SK-N-SH (cell line): Measurements from ENCODE around the gene GANC.

Source experiments
- CHD2 ChIP-seq: fragments of 150-350 bp; IDR thresholded peaks from 2 replicates; pipeline ENCODE4 v1.6.1; 2018; ENCODE audit warnings: low read length; ENCODE audit not compliant: partially characterized antibody
- SMC3 ChIP-seq: IDR thresholded peaks from 2 replicates; pipeline ENCODE4 v1.6.1; 2012; ENCODE audit warnings: low read depth, low read length, improper control_type of control experiment
- TF ChIP-seq, protein P1 (sequence below): fragments of 200-600 bp; sonication (generic); IDR thresholded peaks from 2 replicates; pipeline ENCODE4 v1.6.1; 2017; ENCODE audit warnings: antibody characterized with exemption, mild to moderate bottlenecking, moderate library complexity
- TF ChIP-seq, protein P2 (sequence below): IDR thresholded peaks from 2 replicates; pipeline ENCODE4 v1.4.0; 2012; ENCODE audit warnings: low read depth

DNA sequence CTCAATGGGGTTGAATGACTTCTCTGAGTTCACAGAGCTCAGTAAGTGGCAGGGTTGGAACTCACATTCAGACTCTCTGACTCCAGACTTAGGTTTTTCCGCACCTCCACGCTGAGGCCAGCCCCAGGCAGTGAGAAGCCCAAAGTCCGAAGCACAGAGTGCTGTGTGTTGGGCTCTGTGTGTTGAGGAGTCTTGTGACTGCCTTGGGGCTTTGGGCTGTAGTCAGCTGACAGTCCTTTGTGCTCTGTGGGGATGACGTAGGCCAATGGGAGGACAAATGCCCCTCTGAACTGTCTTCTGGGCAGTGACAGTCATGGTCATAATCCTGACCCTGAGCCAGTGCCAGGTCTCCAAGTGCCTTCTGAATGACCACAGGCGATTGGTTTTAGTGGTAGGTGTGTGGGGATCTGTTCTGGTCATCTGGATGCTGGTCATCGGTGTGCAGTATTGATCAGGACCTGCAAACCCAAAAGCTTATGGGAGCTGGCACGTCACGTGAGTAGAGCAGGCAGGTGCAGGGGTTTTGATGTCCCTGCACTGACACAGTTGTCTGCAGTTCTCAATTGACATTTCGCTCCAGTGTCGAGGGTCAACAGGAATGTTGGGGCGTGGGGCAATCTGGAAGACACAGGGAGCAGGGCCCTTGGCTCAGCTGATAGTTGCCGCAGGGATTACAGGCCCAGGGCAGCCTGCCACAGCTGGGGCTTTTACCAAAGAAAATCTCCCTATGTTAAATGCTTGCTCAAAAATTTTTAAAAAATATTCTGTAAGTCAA, 131.6 kb downstream of the GANC start:
- TF ChIP-seq CHD2, result no peak
- TF ChIP-seq, protein P1, sequence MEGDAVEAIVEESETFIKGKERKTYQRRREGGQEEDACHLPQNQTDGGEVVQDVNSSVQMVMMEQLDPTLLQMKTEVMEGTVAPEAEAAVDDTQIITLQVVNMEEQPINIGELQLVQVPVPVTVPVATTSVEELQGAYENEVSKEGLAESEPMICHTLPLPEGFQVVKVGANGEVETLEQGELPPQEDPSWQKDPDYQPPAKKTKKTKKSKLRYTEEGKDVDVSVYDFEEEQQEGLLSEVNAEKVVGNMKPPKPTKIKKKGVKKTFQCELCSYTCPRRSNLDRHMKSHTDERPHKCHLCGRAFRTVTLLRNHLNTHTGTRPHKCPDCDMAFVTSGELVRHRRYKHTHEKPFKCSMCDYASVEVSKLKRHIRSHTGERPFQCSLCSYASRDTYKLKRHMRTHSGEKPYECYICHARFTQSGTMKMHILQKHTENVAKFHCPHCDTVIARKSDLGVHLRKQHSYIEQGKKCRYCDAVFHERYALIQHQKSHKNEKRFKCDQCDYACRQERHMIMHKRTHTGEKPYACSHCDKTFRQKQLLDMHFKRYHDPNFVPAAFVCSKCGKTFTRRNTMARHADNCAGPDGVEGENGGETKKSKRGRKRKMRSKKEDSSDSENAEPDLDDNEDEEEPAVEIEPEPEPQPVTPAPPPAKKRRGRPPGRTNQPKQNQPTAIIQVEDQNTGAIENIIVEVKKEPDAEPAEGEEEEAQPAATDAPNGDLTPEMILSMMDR, result no peak
- TF ChIP-seq SMC3, result no peak
- TF ChIP-seq, protein P2, sequence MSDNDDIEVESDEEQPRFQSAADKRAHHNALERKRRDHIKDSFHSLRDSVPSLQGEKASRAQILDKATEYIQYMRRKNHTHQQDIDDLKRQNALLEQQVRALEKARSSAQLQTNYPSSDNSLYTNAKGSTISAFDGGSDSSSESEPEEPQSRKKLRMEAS, result no peak
